Body of pancreas (tissue), 4 donors: Measurements from ENCODE around the gene NKX2-3. TPM values are rescaled to one million over a fixed set of nuclear protein-coding genes. Genes with fewer than 3 reads are reported as not detected.

Source experiments
- ATAC-seq: fragments of 150-250 bp; one replicate; pipeline ENCODE4 v1.9.1; 2016
- DNase-seq, 4 donors: peaks; one replicate each; pipeline ENCODE4 v3.0.0-alpha.2; 2019
- H3K27ac ChIP-seq, 4 donors: fragments of 200-600 bp; sonication (generic); 1 replicate in 3 of 4; 2 replicates in 1 of 4; pipeline versions ENCODE4 v1.5.1 to v1.6.1; 2016 to 2019; ENCODE audit warnings: mild to moderate bottlenecking in 1 of 4, mixed read lengths in 1 of 4, moderate library complexity in 1 of 4
- H3K27me3 ChIP-seq, 2 donors: fragments of 200-600 bp; sonication (generic); one replicate each; pipeline ENCODE4 v1.6.0; 2016; ENCODE audit warnings: mild to moderate bottlenecking in 1 of 2
- H3K36me3 ChIP-seq, 2 donors: fragments of 200-600 bp; sonication (generic); replicated peaks in 1 of 2; 2 replicates each; pipeline ENCODE4 v1.5.1; 2016; ENCODE audit warnings: low read depth in 2 of 2; ENCODE audit not compliant: insufficient read depth in 1 of 2
- H3K4me1 ChIP-seq: fragments of 200-600 bp; sonication (generic); one replicate; pipeline ENCODE4 v1.6.0; 2016
- H3K4me3 ChIP-seq, 2 donors: fragments of 200-600 bp; sonication (generic); 1 replicate in 1 of 2; 2 replicates in 1 of 2; pipeline ENCODE4 v1.5.1; 2016 to 2019
- H3K9me3 ChIP-seq, 3 donors: fragments of 200-600 bp; sonication (generic); 1 replicate in 2 of 3; 2 replicates in 1 of 3; pipeline ENCODE4 v1.5.1; 2016
- CTCF ChIP-seq, 7 experiments: fragments of 450-650 bp in 4 of 7; fragments of 200-600 bp in 3 of 7; sonication (generic) in 3 of 7; IDR thresholded peaks; one replicate each; pipeline ENCODE4 v1.5.1; 2016 to 2019; ENCODE audit warnings: antibody characterized with exemption in 7 of 7
- POLR2A ChIP-seq, 3 donors: fragments of 450-650 bp; IDR thresholded peaks; one replicate each; pipeline ENCODE4 v1.6.1; 2016; ENCODE audit warnings: antibody characterized with exemption in 3 of 3, mild to moderate bottlenecking in 2 of 3
- WGBS, 2 donors: methylation state at CpG; one replicate each; pipeline ENCODE4 v1.1.5; 2017; 5-methylcytosine and 5-hydroxymethylcytosine counted together
- intact Hi-C: fragments of 100-400 bp; cut with DNase I; formaldehyde crosslinking; loops from one replicate; pipeline ENCODE4 v1.15.1; 2023
- total RNA-seq, 2 donors: library from RNA; depleted of rRNA; stranded (reverse); fragments of >200 nt; gene quantifications; one replicate each; pipeline ENCODE4 v1.1.0, GENCODE V29; 2016

NKX2-3 gene
- total RNA-seq, 2 donors from 2014 or later, result 2.9 TPM; not detected in 1

- Histone ChIP-seq H3K27ac (no peak overlapping the region), H3K27me3 (peaks cover 0 to 27% of the 10 kb centered on the region in 2 donors), H3K9me3 (no peaks in the 10 kb centered on the region), H3K4me3 (no peak overlapping the region), H3K4me1 (peaks cover 34% of the 10 kb centered on the region), H3K36me3 (no peaks in the 10 kb centered on the region)
- no peak for ATAC-seq
- no peak for DNase-seq
- intact Hi-C loops, result no loop called here
- TF ChIP-seq CTCF (IDR thresholded peaks at IDR 0.05) (no peak), POLR2A (IDR thresholded peaks at IDR 0.05) (no peak)
- 12 to 14% methylated on average over 1 of the region's 1 CpG for WGBS, 2 donors
Observed at GRCh38 chr10:99539820-99540219, 7.1 kb downstream of the NKX2-3 start.

- H3K27ac ChIP-seq, result no peak overlapping the region
- intact Hi-C loops, result no loop called here
- TF ChIP-seq CTCF (IDR thresholded peaks at IDR 0.05) (no peak), POLR2A (IDR thresholded peaks at IDR 0.05) (no peak)
- peak overlapping the region in 1 of 2 donors; percentile 4 for H3K4me3 ChIP-seq
- WGBS, 2 donors, result 8 to 14% methylated on average over 11 to 28 of the region's 28 CpGs
- H3K9me3 ChIP-seq, result no peaks in the 10 kb centered on the region
- H3K36me3 ChIP-seq, result no peaks in the 10 kb centered on the region
- peaks cover 0 to 26% of the 10 kb centered on the region in 2 donors for H3K27me3 ChIP-seq
- H3K4me1 ChIP-seq, result peaks cover 30% of the 10 kb centered on the region
- ATAC-seq (no peak), DNase-seq (no peak)
Observed at GRCh38 chr10:99540306-99540656, 7.5 kb downstream of the NKX2-3 start.

GRCh38 chr10:99540657-99541531 is 8.2 kb downstream of the NKX2-3 start:
- ATAC-seq (peak; percentile 78), DNase-seq (peak; percentile 49 to 75 (median 62))
- intact Hi-C loops, result no loop called here
- Histone ChIP-seq H3K4me3 (peak overlapping the region in 1 of 2 donors; percentile 4), H3K4me1 (peaks cover 23% of the 10 kb centered on the region), H3K27ac (no peak overlapping the region), H3K36me3 (no peaks in the 10 kb centered on the region), H3K9me3 (no peaks in the 10 kb centered on the region), H3K27me3 (peaks cover 0 to 21% of the 10 kb centered on the region in 2 donors)
- 4 to 12% methylated on average over 13 to 48 of the region's 49 CpGs for WGBS, 2 donors
- no peak for TF ChIP-seq POLR2A (IDR thresholded peaks at IDR 0.05)
- TF ChIP-seq CTCF (IDR thresholded peaks at IDR 0.05), result peak in 3 of 7 experiments; percentile 16 to 27 (median 24)

GRCh38 chr10:99544322-99544721 is 11.6 kb downstream of the NKX2-3 start:
- Histone ChIP-seq H3K4me1 (peaks cover 11% of the 10 kb centered on the region), H3K27me3 (peaks cover 0 to 10% of the 10 kb centered on the region in 2 donors), H3K36me3 (no peaks in the 10 kb centered on the region), H3K9me3 (no peaks in the 10 kb centered on the region), H3K27ac (no peak overlapping the region), H3K4me3 (no peak overlapping the region)
- intact Hi-C loops, result no loop called here
- 71% methylated on average over 1 of the region's 1 CpG for WGBS, 2 donors
- DNase-seq (no peak), ATAC-seq (no peak)
- no peak for TF ChIP-seq POLR2A (IDR thresholded peaks at IDR 0.05)
- no peak for TF ChIP-seq CTCF (IDR thresholded peaks at IDR 0.05)
